Esophagus squamous epithelium (tissue), 5 donors: ENCODE measurements around the gene RSRC2. TPM values are rescaled to one million over a fixed set of nuclear protein-coding genes. Genes with fewer than 3 reads are reported as not detected.

Source experiments
- DNase-seq: peaks from one replicate; lab custom pipeline; 2025; lab: John Stamatoyannopoulos, UW
- H3K27ac ChIP-seq, 4 donors: fragments of 200-600 bp; sonication (generic); one replicate each; pipeline ENCODE4 v1.5.1; 2016 to 2019; ENCODE audit warnings: mild to moderate bottlenecking in 1 of 4
- H3K27me3 ChIP-seq, 4 donors: fragments of 200-600 bp; sonication (generic); 1 replicate in 3 of 4; 2 replicates in 1 of 4; pipeline versions ENCODE4 v1.5.1 to v1.6.0; 2017 to 2021; ENCODE audit warnings: antibody characterized with exemption in 1 of 4
- H3K36me3 ChIP-seq, 3 donors: fragments of 200-600 bp; sonication (generic); one replicate each; pipeline ENCODE4 v1.5.1; 2016 to 2019
- H3K4me1 ChIP-seq, 3 donors: fragments of 200-600 bp; sonication (generic); one replicate each; pipeline ENCODE4 v1.5.1; 2017 to 2019
- H3K4me3 ChIP-seq, 4 donors: fragments of 200-600 bp; sonication (generic); 1 replicate in 3 of 4; 2 replicates in 1 of 4; pipeline ENCODE4 v1.5.1; 2016 to 2019; ENCODE audit warnings: mild to moderate bottlenecking in 2 of 4, moderate library complexity in 1 of 4
- H3K9me3 ChIP-seq, 3 donors: fragments of 200-600 bp; sonication (generic); one replicate each; pipeline ENCODE4 v1.5.1; 2016 to 2019
- POLR2A ChIP-seq, 4 donors: fragments of 450-650 bp; IDR thresholded peaks; one replicate each; pipeline ENCODE4 v1.6.1; 2017; ENCODE audit warnings: antibody characterized with exemption in 4 of 4, mild to moderate bottlenecking in 4 of 4, moderate library complexity in 3 of 4
- WGBS, 2 donors: methylation state at CpG; one replicate each; pipeline ENCODE4 v1.1.5; 2018; 5-methylcytosine and 5-hydroxymethylcytosine counted together
- intact Hi-C: fragments of 100-400 bp; cut with DNase I; formaldehyde crosslinking; loops from one replicate; pipeline ENCODE4 v1.15.0; 2022
- total RNA-seq, 4 donors: library from RNA; depleted of rRNA; stranded (reverse); fragments of >200 nt; gene quantifications; one replicate each; pipeline ENCODE4 v1.1.0, GENCODE V29; 2016
- TF ChIP-seq, protein P1 (sequence below), 6 experiments: fragments of 450-650 bp in 4 of 6; fragments of 200-600 bp in 2 of 6; sonication (generic) in 2 of 6; IDR thresholded peaks; one replicate each; pipeline ENCODE4 v1.5.1; 2016 to 2019; ENCODE audit warnings: antibody characterized with exemption in 6 of 6, mild to moderate bottlenecking in 4 of 6, moderate library complexity in 4 of 6
- donor health status: DM: yes; HTN: yes; CAD: no.

Gene RSRC2
- total RNA-seq, 4 donors from 2014 or later: 40.9 to 78.6 (median 63.8) TPM

DNA sequence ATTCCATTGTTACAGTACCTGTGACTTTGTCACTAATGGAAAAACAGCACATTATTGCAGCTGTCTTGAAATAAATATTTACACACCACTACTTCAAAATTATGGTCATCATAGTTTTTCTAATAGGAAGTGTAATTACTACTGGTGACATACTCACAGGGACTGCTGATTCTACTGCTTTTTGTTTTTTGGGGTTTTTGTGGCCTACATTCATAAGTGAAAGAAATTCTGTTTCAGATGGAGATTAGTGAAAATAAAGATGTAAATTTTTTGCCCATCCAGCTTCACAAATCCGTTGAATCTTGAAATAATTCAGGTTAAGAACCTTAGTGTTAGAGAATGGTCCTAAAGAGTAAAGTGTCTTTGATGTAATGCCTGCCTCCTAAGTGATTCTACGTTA, 17.8 kb upstream of the RSRC2 start:
- H3K9me3 ChIP-seq: no peaks in the 10 kb centered on the region
- no peaks in the 10 kb centered on the region for H3K4me1 ChIP-seq
- no peak overlapping the region for H3K4me3 ChIP-seq
- H3K27me3 ChIP-seq: no peaks in the 10 kb centered on the region
- no peak overlapping the region for H3K27ac ChIP-seq
- WGBS, 2 donors: 82 to 93% methylated on average over 2 of the region's 2 CpGs
- DNase-seq: no peak
- H3K36me3 ChIP-seq: peaks cover 0 to 84% (median 4%) of the 10 kb centered on the region in 3 donors
- TF ChIP-seq, protein P1, sequence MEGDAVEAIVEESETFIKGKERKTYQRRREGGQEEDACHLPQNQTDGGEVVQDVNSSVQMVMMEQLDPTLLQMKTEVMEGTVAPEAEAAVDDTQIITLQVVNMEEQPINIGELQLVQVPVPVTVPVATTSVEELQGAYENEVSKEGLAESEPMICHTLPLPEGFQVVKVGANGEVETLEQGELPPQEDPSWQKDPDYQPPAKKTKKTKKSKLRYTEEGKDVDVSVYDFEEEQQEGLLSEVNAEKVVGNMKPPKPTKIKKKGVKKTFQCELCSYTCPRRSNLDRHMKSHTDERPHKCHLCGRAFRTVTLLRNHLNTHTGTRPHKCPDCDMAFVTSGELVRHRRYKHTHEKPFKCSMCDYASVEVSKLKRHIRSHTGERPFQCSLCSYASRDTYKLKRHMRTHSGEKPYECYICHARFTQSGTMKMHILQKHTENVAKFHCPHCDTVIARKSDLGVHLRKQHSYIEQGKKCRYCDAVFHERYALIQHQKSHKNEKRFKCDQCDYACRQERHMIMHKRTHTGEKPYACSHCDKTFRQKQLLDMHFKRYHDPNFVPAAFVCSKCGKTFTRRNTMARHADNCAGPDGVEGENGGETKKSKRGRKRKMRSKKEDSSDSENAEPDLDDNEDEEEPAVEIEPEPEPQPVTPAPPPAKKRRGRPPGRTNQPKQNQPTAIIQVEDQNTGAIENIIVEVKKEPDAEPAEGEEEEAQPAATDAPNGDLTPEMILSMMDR (IDR thresholded peaks at IDR 0.05): no peak
- TF ChIP-seq POLR2A (IDR thresholded peaks at IDR 0.05): no peak
- intact Hi-C loops: no loop called here

DNA sequence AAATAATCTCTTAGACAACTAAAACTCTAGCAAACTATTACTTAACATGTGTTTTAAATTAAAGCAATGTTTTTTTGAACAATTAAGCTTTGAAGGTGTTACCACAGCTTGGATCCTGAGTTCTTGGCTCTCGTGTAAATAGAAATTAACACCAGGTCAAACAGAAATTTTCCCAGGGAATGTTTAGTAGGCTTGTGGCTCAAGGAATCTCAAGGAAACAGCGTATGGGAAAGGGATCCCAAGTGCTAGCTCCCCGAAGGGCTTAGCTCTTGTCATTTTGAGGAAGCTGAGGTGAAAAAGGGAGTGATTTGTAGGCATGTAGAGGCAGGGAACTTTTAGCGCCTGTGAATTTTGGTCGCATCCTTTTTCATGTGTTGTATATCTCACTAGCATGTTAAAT, 11.8 kb upstream of the RSRC2 start:
- H3K4me3 ChIP-seq: no peak overlapping the region
- no peak overlapping the region for H3K27ac ChIP-seq
- TF ChIP-seq, protein P1 (IDR thresholded peaks at IDR 0.05): no peak
- no peak for TF ChIP-seq POLR2A (IDR thresholded peaks at IDR 0.05)
- WGBS, 2 donors: 85 to 97% methylated on average over 5 of the region's 5 CpGs
- H3K4me1 ChIP-seq: no peaks in the 10 kb centered on the region
- DNase-seq: no peak
- no peaks in the 10 kb centered on the region for H3K9me3 ChIP-seq
- intact Hi-C loops: no loop called here
- peaks cover 0 to 84% (median 0%) of the 10 kb centered on the region in 3 donors for H3K36me3 ChIP-seq
- H3K27me3 ChIP-seq: no peaks in the 10 kb centered on the region

DNA sequence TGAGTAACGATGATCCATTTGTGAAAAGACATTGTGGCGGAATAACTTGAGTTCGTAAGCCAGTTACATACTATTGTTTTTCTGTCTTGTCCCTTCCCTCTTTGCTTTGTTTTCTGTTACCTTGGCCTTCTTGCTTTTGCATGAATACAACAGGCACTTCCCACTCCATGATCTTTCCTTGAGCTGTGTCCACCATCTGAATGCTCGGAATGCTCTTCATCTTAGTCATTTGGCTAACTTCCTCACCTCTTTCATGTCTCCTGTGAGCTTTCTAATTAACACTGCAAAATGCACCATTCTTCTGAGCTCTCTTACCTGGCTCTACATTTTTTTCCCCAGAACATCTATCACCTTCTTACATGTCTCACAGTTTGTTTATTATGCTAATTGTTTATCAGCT, 10.3 kb upstream of the RSRC2 start:
- intact Hi-C loops: no loop called here
- H3K9me3 ChIP-seq: no peaks in the 10 kb centered on the region
- no peaks in the 10 kb centered on the region for H3K27me3 ChIP-seq
- H3K36me3 ChIP-seq: peaks cover 0 to 74% (median 0%) of the 10 kb centered on the region in 3 donors
- 97 to 99% methylated on average over 4 of the region's 4 CpGs for WGBS, 2 donors
- no peak for DNase-seq
- no peak overlapping the region for H3K27ac ChIP-seq
- no peaks in the 10 kb centered on the region for H3K4me1 ChIP-seq
- TF ChIP-seq, protein P1 (IDR thresholded peaks at IDR 0.05): no peak
- no peak overlapping the region for H3K4me3 ChIP-seq

DNA sequence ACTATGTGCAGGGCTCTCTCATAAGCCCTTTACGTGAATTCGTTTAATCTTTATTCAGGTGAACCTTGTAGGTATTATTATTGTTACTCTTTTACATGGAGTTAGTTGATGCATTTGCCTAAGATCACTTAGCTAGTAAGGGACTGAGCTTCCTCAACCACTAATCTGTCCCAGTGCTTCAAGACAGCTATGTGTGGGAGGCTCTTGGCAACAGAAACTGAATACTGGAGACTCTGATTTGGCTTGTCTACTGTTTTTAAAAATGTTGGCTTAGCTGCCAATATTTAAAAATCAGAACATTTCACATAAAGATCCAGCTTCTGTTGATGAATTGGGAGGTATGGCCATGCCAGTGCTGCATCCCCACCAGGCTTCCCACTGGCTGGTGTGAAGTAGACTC, 7.1 kb upstream of the RSRC2 start:
- intact Hi-C loops: no loop called here
- no peak for DNase-seq
- Histone ChIP-seq H3K27ac (no peak overlapping the region), H3K4me3 (no peak overlapping the region), H3K4me1 (no peaks in the 10 kb centered on the region), H3K27me3 (no peaks in the 10 kb centered on the region), H3K9me3 (no peaks in the 10 kb centered on the region), H3K36me3 (peaks cover 0 to 46% (median 0%) of the 10 kb centered on the region in 3 donors)
- TF ChIP-seq POLR2A (IDR thresholded peaks at IDR 0.05): no peak
- TF ChIP-seq, protein P1 (IDR thresholded peaks at IDR 0.05): no peak
- WGBS, 2 donors: 90 to 92% methylated on average over 2 of the region's 2 CpGs

DNA sequence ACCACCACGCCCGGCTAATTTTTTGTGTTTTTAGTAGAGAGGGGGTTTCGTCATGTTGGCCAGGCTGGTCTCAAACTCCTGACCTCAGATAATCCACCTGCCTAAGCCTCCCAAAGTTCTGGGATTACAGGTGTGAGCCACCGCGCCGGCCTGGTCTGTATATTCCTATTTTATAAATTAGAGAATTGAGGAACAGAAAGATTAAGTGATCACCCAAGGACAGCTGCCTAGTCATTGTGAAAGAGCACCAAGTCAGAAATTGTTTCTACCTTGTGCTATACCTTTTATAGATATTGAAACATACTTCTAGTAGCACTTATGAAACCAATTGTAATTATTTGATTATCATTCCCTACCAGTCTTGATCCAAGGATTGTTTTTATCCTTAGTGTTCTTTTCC, 2.3 kb upstream of the RSRC2 start:
- Histone ChIP-seq H3K9me3 (no peaks in the 10 kb centered on the region), H3K4me1 (peaks cover 7 to 28% (median 21%) of the 10 kb centered on the region in 3 donors), H3K36me3 (peaks cover 0 to 11% (median 0%) of the 10 kb centered on the region in 3 donors), H3K27me3 (no peaks in the 10 kb centered on the region), H3K4me3 (no peak overlapping the region), H3K27ac (no peak overlapping the region)
- TF ChIP-seq POLR2A (IDR thresholded peaks at IDR 0.05): no peak
- TF ChIP-seq, protein P1 (IDR thresholded peaks at IDR 0.05): no peak
- 88 to 96% methylated on average over 6 of the region's 6 CpGs for WGBS, 2 donors
- intact Hi-C loops: no loop called here
- no peak for DNase-seq
